Mesendoderm (in vitro differentiated cells): ENCODE results near the gene RMND5A.

Experiments used
- DNase-seq: peaks from one replicate; pipeline ENCODE4 v3.0.0; 2013
- H2AK5ac ChIP-seq: 2 replicates; pipeline ENCODE4 v1.6.1; 2013; ENCODE audit warnings: low read length, inconsistent platforms
- H2BK120ac ChIP-seq: 2 replicates; pipeline ENCODE4 v1.6.1; 2013; ENCODE audit warnings: low read depth, mild to moderate bottlenecking, low read length, moderate library complexity, mixed read lengths
- H2BK15ac ChIP-seq: replicated peaks from 2 replicates; pipeline ENCODE4 v1.6.1; 2013; ENCODE audit warnings: low read depth, mild to moderate bottlenecking, moderate library complexity
- H2BK5ac ChIP-seq: 2 replicates; pipeline ENCODE4 v1.6.1; 2013; ENCODE audit warnings: low read length, inconsistent platforms
- H3K18ac ChIP-seq: 2 replicates; pipeline ENCODE4 v1.6.1; 2013; ENCODE audit warnings: mild to moderate bottlenecking, low read length, mixed read lengths
- H3K23ac ChIP-seq: one replicate; pipeline ENCODE4 v1.6.1; 2013; ENCODE audit warnings: low read length
- H3K27ac ChIP-seq: 2 replicates; pipeline ENCODE4 v1.5.1; 2013; ENCODE audit warnings: low read depth, mild to moderate bottlenecking, inconsistent platforms, low read length, moderate library complexity
- H3K27me3 ChIP-seq: 2 replicates; pipeline ENCODE4 v1.6.1; 2013; ENCODE audit warnings: low read length, control low read depth, mild to moderate bottlenecking, inconsistent platforms; ENCODE audit not compliant: insufficient read depth, poor library complexity
- H3K36me3 ChIP-seq: 2 replicates; pipeline ENCODE4 v1.6.1; 2013; ENCODE audit warnings: low read length, inconsistent platforms; ENCODE audit not compliant: control insufficient read depth, insufficient read depth
- H3K4ac ChIP-seq: one replicate; pipeline ENCODE4 v1.6.1; 2013; ENCODE audit warnings: low read depth, mild to moderate bottlenecking, low read length, moderate library complexity
- H3K4me1 ChIP-seq: 2 replicates; pipeline ENCODE4 v1.6.1; 2013; ENCODE audit warnings: low read depth, low read length, inconsistent platforms; ENCODE audit not compliant: control insufficient read depth
- H3K4me2 ChIP-seq: 2 replicates; pipeline ENCODE4 v1.6.1; 2013; ENCODE audit warnings: low read length
- H3K4me3 ChIP-seq: 2 replicates; pipeline ENCODE4 v1.5.1; 2013; ENCODE audit warnings: mild to moderate bottlenecking, low read length
- H3K56ac ChIP-seq: one replicate; pipeline ENCODE4 v1.6.1; 2013; ENCODE audit warnings: low read length
- H3K79me1 ChIP-seq: 2 replicates; pipeline ENCODE4 v1.6.1; 2013; ENCODE audit warnings: low read length, inconsistent platforms
- H3K79me2 ChIP-seq: 2 replicates; pipeline ENCODE4 v1.6.1; 2013; ENCODE audit warnings: mild to moderate bottlenecking, low read length; ENCODE audit not compliant: control insufficient read depth, insufficient read depth
- H3K9ac ChIP-seq: 2 replicates; pipeline ENCODE4 v1.6.1; 2013; ENCODE audit warnings: low read length, inconsistent platforms
- H4K5ac ChIP-seq: one replicate; pipeline ENCODE4 v1.6.1; 2013; ENCODE audit warnings: low read length
- H4K8ac ChIP-seq: one replicate; pipeline ENCODE4 v1.6.1; 2013; ENCODE audit warnings: low read depth, mild to moderate bottlenecking, control low read depth, low read length, moderate library complexity
- WGBS: extraction: QIAGEN DNeasy Blood & Tissue Kit; methylation state at CpG from one replicate; pipeline ENCODE4 v1.1.7; 2013; ENCODE audit warnings: low lambda C conversion rate, missing lambda C conversion rate; ENCODE audit not compliant: insufficient coverage; ENCODE audit errors: extremely low coverage; 5-methylcytosine and 5-hydroxymethylcytosine counted together

Gene RMND5A

DNA sequence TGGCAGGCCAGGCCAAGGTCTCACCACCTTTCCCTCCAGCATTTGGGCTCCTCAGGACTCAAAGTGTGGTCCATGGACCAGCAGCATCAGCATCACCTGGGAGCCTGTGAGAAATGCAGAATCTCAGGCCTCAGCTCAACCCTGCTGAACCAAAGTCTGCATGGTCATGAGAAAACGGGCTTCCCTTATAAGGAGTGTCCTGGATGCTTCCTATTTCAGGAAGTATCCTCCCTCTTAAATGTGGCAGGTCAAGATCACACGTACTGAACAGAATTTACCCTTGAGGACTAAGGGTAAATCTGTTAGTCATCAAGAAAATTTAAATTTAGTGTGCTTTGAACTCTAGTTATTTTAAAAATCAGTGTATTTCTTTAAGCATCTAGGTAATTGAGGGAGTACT is 58.9 kb downstream of the RMND5A start:
- no peak for DNase-seq
- H2BK15ac ChIP-seq: no peak overlapping the region
- no peak overlapping the region for H3K4me3 ChIP-seq
- H3K18ac ChIP-seq: no peak overlapping the region
- no peaks in the 10 kb centered on the region for H3K27me3 ChIP-seq
- H3K4me2 ChIP-seq: no peak overlapping the region
- WGBS: no CpG with 5 or more reads among the region's 2 CpGs
- H2AK5ac ChIP-seq: no peak overlapping the region
- no peak overlapping the region for H4K8ac ChIP-seq
- no peak overlapping the region for H3K23ac ChIP-seq
- no peak overlapping the region for H2BK5ac ChIP-seq
- H3K9ac ChIP-seq: no peak overlapping the region
- H3K79me2 ChIP-seq: no peaks in the 10 kb centered on the region
- no peak overlapping the region for H3K56ac ChIP-seq
- H3K36me3 ChIP-seq: no peaks in the 10 kb centered on the region
- no peak overlapping the region for H3K27ac ChIP-seq
- H2BK120ac ChIP-seq: no peak overlapping the region
- no peaks in the 10 kb centered on the region for H3K4me1 ChIP-seq
- no peak overlapping the region for H3K4ac ChIP-seq
- H3K79me1 ChIP-seq: no peaks in the 10 kb centered on the region
- H4K5ac ChIP-seq: no peak overlapping the region

DNA sequence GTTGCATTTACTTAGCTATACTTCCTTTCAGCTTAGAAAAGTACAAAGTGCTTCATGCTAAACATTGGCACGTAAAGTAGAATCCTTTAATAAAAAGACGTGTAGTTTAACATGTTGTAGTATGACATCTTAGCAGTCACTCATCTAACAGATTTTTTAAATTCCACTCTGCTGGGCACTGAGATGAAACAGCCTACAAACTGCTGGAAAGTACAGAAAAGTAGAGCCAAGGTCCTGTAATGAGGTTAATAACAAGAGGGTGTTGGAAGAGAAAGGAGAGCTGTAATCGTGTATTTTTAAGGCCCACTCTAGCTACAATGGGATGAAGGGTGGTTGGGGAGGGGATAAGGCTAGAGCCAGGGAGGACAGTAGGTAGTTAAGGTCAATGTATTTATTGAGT is 59.9 kb downstream of the RMND5A start:
- no peaks in the 10 kb centered on the region for H3K4me1 ChIP-seq
- no peak overlapping the region for H3K23ac ChIP-seq
- no peak for DNase-seq
- H3K79me2 ChIP-seq: no peaks in the 10 kb centered on the region
- no peak overlapping the region for H3K4ac ChIP-seq
- H3K79me1 ChIP-seq: no peaks in the 10 kb centered on the region
- no peak overlapping the region for H3K56ac ChIP-seq
- no peaks in the 10 kb centered on the region for H3K36me3 ChIP-seq
- no peak overlapping the region for H3K27ac ChIP-seq
- H2BK120ac ChIP-seq: no peak overlapping the region
- no CpG with 5 or more reads among the region's 3 CpGs for WGBS
- H3K27me3 ChIP-seq: no peaks in the 10 kb centered on the region
- no peak overlapping the region for H3K4me3 ChIP-seq
- no peak overlapping the region for H4K5ac ChIP-seq
- H2BK15ac ChIP-seq: no peak overlapping the region
- H2BK5ac ChIP-seq: no peak overlapping the region
- H2AK5ac ChIP-seq: no peak overlapping the region
- no peak overlapping the region for H4K8ac ChIP-seq
- H3K9ac ChIP-seq: no peak overlapping the region
- no peak overlapping the region for H3K4me2 ChIP-seq
- H3K18ac ChIP-seq: no peak overlapping the region

DNA sequence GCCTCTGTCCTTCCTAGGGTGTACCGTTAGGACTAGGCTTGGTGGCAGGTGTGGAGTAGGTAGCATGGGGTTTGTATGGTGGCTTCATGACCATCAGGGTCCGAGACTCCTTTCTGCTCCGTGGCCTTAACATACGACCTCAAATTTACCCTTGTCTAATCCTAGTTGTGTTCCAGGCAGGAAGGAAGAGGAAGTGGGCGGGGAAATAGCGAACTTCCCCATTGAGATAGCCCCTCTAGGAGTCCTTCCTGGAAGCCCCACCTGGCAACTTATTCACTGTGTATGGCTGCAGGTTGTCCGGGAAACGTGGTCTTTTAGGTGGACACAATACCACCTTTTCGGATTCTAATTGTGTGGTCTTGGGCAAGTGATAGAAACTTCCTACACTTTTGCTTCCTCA is 61.3 kb downstream of the RMND5A start:
- Histone ChIP-seq H2BK120ac (no peak overlapping the region), H2AK5ac (no peak overlapping the region), H3K18ac (no peak overlapping the region), H3K4me2 (no peak overlapping the region), H3K4ac (no peak overlapping the region), H3K79me2 (no peaks in the 10 kb centered on the region), H4K5ac (no peak overlapping the region), H3K23ac (no peak overlapping the region), H3K36me3 (no peaks in the 10 kb centered on the region), H3K79me1 (no peaks in the 10 kb centered on the region), H4K8ac (no peak overlapping the region), H3K4me3 (no peak overlapping the region), H3K9ac (no peak overlapping the region), H2BK5ac (no peak overlapping the region), H3K56ac (no peak overlapping the region), H3K27ac (no peak overlapping the region), H2BK15ac (no peak overlapping the region), H3K27me3 (no peaks in the 10 kb centered on the region), H3K4me1 (no peaks in the 10 kb centered on the region)
- no CpG with 5 or more reads among the region's 9 CpGs for WGBS
- no peak for DNase-seq

DNA sequence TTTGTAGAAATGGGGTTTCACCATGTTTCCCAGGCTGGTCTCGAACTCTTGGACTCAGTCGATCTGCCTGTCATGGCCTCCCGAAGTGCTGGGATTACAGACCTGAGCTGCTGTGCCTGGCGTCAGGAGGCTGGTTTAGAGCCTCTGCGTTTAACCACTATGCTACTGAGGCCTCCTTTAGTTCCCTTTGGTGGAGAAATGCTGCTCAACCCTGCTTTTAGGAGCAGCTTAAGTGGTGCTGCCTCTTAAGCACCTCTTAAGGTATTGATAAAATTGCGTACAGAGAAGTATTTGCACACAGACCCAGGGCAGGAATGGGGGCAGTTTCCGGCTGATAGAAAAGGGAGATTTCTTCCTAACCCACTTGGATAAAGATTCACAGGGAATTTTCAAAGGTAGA is 62.7 kb downstream of the RMND5A start:
- Histone ChIP-seq H2BK15ac (no peak overlapping the region), H2BK5ac (no peak overlapping the region), H3K79me2 (no peaks in the 10 kb centered on the region), H3K4me3 (no peak overlapping the region), H3K4ac (no peak overlapping the region), H3K23ac (no peak overlapping the region), H4K8ac (no peak overlapping the region), H4K5ac (no peak overlapping the region), H3K79me1 (no peaks in the 10 kb centered on the region), H2AK5ac (no peak overlapping the region), H2BK120ac (no peak overlapping the region), H3K56ac (no peak overlapping the region), H3K36me3 (no peaks in the 10 kb centered on the region), H3K4me1 (no peaks in the 10 kb centered on the region), H3K18ac (no peak overlapping the region), H3K27ac (no peak overlapping the region), H3K9ac (no peak overlapping the region), H3K27me3 (peaks cover 2% of the 10 kb centered on the region), H3K4me2 (no peak overlapping the region)
- no peak for DNase-seq
- WGBS: no CpG with 5 or more reads among the region's 7 CpGs

DNA sequence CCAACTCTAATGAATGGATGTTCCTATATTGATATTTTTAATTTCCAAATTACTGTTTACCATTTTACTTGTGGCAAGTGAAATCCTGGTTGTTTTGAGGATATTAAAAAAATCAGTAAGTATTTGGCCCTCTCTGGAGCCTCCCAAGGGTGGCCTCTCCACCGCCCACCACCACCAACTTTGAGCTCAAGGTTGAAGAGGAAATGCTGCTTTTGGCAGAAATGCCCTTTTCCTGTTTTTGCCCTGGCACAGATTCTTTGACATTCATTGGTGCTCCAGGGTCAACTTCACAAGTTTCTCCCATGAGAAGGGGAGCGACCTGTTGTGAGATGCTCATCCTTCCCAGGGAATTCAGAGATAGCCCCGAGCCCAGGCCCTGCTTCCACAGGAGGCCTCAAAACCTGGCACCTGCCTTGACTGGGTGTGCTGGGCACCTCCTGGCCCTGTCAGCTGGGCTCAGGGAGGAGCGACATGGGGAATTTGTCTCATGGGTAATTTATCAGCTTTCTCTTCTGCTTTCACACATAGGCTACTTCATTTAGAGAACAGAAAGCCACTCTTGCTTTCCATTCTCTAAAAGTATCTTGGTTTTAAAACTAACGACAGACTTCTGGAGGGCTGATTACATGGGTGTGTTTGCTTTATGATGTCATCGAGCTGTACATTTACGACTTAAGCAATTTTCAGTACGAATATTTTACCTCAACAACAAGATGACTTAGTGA is 63.7 kb downstream of the RMND5A start:
- no peak overlapping the region for H4K8ac ChIP-seq
- H3K4me3 ChIP-seq: no peak overlapping the region
- no peaks in the 10 kb centered on the region for H3K79me2 ChIP-seq
- no peak overlapping the region for H4K5ac ChIP-seq
- no peak overlapping the region for H3K18ac ChIP-seq
- no peaks in the 10 kb centered on the region for H3K4me1 ChIP-seq
- H3K9ac ChIP-seq: no peak overlapping the region
- no peak overlapping the region for H3K4me2 ChIP-seq
- WGBS: no CpG with 5 or more reads among the region's 8 CpGs
- no peak overlapping the region for H3K4ac ChIP-seq
- no peak overlapping the region for H2BK120ac ChIP-seq
- no peak overlapping the region for H2BK5ac ChIP-seq
- H3K27ac ChIP-seq: no peak overlapping the region
- no peak overlapping the region for H3K56ac ChIP-seq
- no peak overlapping the region for H2AK5ac ChIP-seq
- no peaks in the 10 kb centered on the region for H3K36me3 ChIP-seq
- H3K79me1 ChIP-seq: no peaks in the 10 kb centered on the region
- DNase-seq: no peak
- peaks cover 13% of the 10 kb centered on the region for H3K27me3 ChIP-seq
- no peak overlapping the region for H3K23ac ChIP-seq
- H2BK15ac ChIP-seq: no peak overlapping the region

DNA sequence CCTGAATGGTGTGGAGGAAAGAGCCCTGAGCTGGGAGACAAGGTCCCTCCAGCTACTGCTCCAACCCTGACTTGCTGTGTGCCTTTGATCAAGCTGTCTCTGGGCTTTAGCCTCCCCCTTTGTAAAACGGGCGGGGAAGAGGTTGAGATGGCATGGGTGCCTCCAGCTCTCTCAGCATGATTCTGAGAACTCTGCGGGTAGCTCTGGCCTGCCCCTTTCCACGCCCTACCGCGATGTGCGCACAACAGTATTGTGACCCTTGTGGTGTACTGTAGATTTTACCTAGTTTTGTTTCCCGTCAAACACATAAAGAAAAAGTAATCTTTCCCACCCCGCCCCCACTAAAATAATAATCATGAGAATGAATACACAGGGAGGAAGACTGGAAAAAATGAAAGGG is 65.4 kb downstream of the RMND5A start:
- no peak overlapping the region for H3K4me3 ChIP-seq
- no peak for DNase-seq
- WGBS: no CpG with 5 or more reads among the region's 9 CpGs
- peaks cover 29% of the 10 kb centered on the region for H3K27me3 ChIP-seq
- H3K4me1 ChIP-seq: no peaks in the 10 kb centered on the region
- H3K79me1 ChIP-seq: no peaks in the 10 kb centered on the region
- H3K36me3 ChIP-seq: no peaks in the 10 kb centered on the region
- no peak overlapping the region for H3K27ac ChIP-seq
- no peak overlapping the region for H4K8ac ChIP-seq
- no peak overlapping the region for H2BK15ac ChIP-seq
- H2BK120ac ChIP-seq: no peak overlapping the region
- no peak overlapping the region for H2AK5ac ChIP-seq
- H3K79me2 ChIP-seq: no peaks in the 10 kb centered on the region
- H3K4ac ChIP-seq: no peak overlapping the region
- H4K5ac ChIP-seq: no peak overlapping the region
- H3K18ac ChIP-seq: no peak overlapping the region
- H2BK5ac ChIP-seq: no peak overlapping the region
- no peak overlapping the region for H3K9ac ChIP-seq
- no peak overlapping the region for H3K23ac ChIP-seq
- no peak overlapping the region for H3K56ac ChIP-seq
- no peak overlapping the region for H3K4me2 ChIP-seq
